Skin of body (tissue), 2 donors: ENCODE results near the gene HELZ. TPM values are rescaled to one million over a fixed set of nuclear protein-coding genes. Genes with fewer than 3 reads are reported as not detected.
"Not testable (repeated sequence)": the region's sequence is repeated elsewhere in the genome, so short reads cannot be mapped to it uniquely, and the experiment has no call there.

Experiments used
- DNase-seq: peaks from one replicate; lab custom pipeline; 2025; lab: John Stamatoyannopoulos, UW
- total RNA-seq: library from RNA; depleted of rRNA; stranded (reverse); fragments of >200 nt; gene quantifications from one replicate; pipeline ENCODE4 v1.2.3, GENCODE V29; 2014

Gene HELZ
- 70.5 TPM for total RNA-seq

DNA sequence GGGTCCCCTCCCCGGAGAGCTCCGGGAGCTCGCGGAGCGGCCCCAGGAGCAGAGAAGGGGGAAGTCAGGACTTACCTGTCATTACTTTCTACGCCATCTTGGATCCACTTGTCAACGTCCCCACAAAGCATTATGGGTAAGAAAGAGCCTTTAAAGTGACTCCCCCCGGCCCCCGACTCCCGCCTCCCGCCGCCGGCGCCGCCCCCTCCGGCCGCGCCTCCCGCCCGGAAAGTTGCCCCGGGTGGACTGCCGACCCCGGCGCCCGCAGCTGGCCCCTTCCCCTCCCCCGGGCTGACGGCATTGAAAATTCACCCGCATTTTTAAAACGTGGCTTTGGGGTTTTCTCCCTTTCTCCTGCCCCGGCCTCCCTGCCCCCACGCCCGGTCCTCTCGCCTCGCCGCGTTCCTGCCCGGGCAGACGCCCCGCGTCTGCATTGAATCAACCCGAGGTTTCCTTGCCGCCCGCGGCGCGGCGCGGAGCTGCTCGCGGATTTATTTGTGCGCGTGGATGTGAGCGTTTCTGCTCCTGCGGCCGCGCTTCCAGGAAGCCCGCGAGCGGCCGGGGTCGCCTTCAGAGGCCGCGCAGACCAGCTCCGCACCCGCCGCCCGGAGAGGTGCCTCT, at the start of gene HELZ:
HELZ (minus strand) TSS at position 124 of the 621 bp plus-strand sequence. CDS start 26,392 bp downstream, outside the sequence.
- peak; percentile 38 for DNase-seq

DNA sequence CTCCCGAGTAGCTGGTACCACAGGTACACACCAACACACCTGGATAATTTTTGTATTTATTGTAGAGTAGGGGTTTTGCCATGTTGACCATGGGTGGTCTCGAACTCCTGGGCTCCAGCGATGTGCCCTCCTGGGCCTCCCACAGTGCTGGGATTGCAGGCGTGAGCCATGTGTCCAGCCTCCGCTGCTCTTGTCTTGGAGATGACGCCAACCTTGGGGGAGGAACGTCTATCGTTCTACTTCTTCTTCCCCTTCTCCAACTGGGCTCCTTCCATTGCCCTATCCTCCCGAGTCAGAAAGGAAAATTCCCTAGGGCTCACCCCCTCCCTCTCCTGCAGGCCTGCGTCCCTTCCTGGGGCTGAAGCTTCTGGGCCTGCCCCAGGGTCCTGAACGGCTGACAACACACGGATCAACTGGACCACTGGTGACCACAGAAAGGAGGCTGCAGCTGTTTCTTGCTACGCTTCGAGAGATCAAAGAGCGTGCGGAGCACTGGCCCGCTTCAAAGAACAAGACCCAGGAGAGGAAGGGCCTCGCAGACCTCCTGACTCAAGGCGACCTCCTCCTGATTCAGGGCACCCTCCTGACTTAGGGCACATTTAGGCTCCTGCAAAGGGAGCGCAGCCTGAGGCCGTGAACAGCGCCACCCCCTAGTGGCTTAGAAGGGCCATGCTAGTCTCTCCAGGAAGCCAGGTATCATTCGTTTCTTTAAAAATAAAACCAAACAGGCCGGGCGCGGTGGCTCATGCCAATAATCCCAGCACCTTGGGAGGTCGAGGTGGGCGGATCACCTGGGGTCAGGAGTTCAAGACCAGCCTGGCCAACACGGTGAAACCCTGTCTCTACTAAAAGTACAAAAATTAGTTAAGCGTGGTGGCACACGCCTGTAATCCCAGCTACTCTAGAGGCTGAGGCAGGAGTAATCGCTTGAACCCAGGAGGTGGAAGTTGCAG, 48.5 kb upstream of the HELZ start:
- DNase-seq: no peak

- no peak for DNase-seq
These were observed 45.8 kb upstream of the HELZ start for GRCh38 chr17:67290711-67291291.

DNA sequence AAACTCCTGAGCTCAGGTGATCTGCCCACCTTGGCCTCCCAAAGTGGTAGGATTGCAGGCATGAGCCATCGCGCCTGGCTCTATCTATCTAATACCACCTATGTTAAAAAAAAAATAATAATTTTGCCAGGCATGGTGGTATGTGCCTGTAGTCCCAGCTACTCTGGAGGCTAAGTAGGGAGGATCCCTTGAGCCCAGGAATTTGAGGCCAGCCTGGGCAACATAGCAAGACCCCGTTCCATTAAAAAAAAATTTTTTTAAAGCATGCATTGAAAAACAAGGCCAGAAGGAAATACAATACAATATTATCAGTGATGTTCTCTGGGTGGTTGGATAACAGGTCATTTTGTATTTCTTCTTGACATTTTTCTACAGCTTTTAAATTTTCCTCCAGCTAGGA, 45.2 kb upstream of the HELZ start:
- DNase-seq: no peak

DNA sequence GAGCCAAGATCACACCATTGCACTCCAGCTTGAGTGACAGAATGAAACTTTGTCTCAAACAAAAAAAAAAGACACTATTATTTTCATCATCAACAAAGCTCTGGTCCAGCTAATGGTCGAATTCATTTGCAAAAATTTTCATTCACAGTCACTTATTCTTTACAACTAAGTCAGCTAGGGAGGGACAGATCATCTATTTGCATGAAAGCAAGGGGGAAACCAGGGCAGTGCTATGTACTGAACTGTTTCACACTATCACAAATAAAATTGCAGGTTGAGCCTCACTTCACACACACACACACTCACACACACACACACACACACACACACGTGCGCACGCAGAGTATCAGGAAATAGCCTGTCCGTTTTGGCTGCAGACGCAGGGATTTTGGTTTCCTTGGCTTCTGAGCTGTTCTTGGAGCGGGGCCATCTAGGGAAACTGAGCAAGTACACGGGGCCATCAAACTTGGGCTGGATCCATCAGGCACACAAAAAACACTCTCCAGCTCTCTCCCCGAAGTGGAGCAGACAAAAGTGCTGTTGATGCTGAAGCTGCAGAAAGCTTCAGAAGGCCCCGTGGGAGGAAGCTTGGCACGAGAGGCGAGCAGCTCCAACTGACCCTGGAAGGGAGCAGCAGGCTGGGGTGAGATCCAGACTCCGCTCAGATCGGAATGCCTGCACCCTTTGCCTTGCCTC, 44.3 kb upstream of the HELZ start:
- peak; percentile 74 for DNase-seq

- not testable (repeated sequence) for DNase-seq
These were observed 41.8 kb upstream of the HELZ start for GRCh38 chr17:67286826-67287225.

- no peak for DNase-seq
These were observed 40.4 kb upstream of the HELZ start for GRCh38 chr17:67285360-67285759.

GRCh38 chr17:67283731-67284516, 38.9 kb upstream of the HELZ start:
- no peak for DNase-seq

DNA sequence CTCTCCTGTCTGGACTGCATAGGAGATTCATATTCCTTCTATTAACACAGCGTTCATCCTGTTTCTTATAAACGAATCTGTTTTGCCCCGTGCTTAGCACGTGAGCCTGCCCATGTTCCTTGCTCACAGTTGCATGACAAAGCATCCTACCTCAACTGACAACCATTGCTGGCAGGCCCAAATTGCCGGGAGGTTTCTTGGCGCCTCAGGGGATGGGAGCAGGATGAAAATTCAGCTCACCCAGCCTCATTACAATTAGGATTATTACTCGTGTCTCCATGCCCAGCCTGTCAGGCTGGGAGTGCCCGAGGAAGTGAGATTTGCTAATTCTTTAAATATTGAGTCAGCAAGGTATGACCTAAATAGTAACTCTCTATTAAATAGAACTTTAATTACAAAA, 36.7 kb upstream of the HELZ start:
- DNase-seq: no peak

DNA sequence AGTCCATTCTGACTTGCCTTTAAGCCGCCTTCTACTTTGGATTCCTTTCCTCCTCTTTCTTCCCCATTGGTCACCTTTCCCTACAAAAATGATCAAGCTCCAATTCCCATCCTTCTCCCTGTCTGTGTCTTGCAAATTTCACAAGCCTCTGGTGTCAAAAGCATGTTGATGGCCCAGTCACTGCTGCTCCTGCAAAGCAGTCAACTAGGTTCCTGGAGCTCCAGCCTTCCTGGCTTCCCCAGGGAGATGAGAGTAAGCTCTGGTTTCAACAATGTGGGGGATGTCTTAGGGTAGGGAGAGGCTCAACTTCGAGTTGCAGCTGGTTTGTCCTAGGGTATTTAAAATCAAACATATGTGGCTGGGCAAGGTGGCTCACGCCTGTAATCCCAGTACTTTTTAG, 36.1 kb upstream of the HELZ start:
- DNase-seq: no peak

- DNase-seq: no peak
These were observed 35.3 kb upstream of the HELZ start for GRCh38 chr17:67280279-67280678.

DNA sequence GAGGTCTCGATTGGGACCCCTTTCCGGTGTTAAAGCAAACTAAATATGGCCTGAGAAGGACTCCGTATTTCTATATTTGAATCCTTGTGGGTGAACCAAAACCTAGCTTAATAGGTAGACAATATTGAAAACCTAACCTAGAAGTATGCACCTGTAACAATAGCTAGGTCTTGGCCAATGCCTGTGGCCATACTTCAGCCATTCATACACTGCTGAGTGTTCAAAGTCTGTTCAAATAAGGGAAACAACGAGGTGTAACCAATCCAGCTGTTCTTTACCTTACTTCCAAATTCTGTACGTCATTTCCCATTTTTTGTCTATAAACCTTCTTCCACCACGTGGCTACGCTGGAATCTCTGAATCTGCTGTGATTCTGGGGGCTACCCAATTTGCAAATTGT, 34.1 kb upstream of the HELZ start:
- no peak for DNase-seq

DNA sequence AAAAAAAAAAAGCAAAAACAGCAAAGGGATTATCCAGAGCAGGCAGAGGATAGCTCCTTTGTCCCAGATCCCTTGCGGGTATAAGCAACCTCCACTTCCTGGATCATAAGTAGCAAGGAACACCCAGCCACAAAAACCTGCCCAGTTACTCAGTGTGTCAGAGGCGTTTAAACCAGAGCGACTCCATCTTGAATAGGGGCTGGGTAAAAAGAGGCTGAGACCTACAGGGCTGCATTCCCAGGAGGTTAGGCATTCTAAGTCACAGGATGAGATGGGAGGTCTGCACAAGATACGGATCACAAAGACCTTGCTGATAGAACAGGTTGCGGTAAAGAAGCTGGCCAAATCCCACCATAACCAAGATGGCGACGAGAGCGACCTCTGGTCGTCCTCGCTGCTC, 33.4 kb upstream of the HELZ start:
- no peak for DNase-seq

- DNase-seq: no peak
These were observed 31.1 kb upstream of the HELZ start for GRCh38 chr17:67276075-67276474.

GRCh38 chr17:67274466-67274865, 29.5 kb upstream of the HELZ start:
- no peak for DNase-seq

- DNase-seq: no peak
These were observed 28.9 kb upstream of the HELZ start for GRCh38 chr17:67273900-67274299.

- DNase-seq: no peak
These were observed 27.5 kb upstream of the HELZ start for GRCh38 chr17:67272312-67273047.

GRCh38 chr17:67271187-67271586, 26.2 kb upstream of the HELZ start:
- DNase-seq: not testable (repeated sequence)

GRCh38 chr17:67270416-67270815, 25.4 kb upstream of the HELZ start:
- no peak for DNase-seq

GRCh38 chr17:67266496-67266895, 21.5 kb upstream of the HELZ start:
- DNase-seq: no peak
